OCI-LY3 (cell line): Measurements from ENCODE around the gene ASMT.
A peak's percentile ranks its signal among the peaks of the same experiment; 100 is the strongest.

ENCODE experiments used
- EZH2phosphoT487 ChIP-seq: fragments of 200-600 bp; shearing (Covaris generic); IDR thresholded peaks from 2 replicates; pipeline ENCODE4 v1.6.1; 2018; ENCODE audit warnings: antibody characterized with exemption, mixed run types, low read depth
- TF ChIP-seq, protein P1 (sequence below): fragments of 200-600, 300-600 bp; sonication (generic); IDR thresholded peaks from 2 replicates; pipeline ENCODE4 v1.5.1; 2014; ENCODE audit warnings: antibody characterized with exemption, low read length, low read depth

DNA sequence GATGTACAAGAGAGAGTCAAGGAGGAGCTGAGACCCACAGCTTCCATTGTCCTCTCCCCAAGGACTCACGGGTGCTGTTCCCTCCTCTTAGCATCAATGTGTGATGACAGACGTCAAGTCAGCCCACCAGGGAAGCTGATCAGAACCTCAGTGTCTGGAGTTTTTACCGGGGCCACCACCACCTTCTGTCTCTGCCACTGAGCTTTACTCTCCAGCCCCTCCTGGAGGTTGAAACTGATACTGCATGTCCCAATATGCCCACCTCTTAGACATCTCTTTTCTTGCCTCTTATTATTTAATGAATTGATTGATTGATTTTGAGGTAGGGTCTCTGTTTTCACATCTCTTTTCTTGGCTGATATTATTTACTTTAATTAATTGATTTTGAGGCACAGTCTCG, 33.7 kb upstream of the ASMT start:
- TF ChIP-seq, protein P1, sequence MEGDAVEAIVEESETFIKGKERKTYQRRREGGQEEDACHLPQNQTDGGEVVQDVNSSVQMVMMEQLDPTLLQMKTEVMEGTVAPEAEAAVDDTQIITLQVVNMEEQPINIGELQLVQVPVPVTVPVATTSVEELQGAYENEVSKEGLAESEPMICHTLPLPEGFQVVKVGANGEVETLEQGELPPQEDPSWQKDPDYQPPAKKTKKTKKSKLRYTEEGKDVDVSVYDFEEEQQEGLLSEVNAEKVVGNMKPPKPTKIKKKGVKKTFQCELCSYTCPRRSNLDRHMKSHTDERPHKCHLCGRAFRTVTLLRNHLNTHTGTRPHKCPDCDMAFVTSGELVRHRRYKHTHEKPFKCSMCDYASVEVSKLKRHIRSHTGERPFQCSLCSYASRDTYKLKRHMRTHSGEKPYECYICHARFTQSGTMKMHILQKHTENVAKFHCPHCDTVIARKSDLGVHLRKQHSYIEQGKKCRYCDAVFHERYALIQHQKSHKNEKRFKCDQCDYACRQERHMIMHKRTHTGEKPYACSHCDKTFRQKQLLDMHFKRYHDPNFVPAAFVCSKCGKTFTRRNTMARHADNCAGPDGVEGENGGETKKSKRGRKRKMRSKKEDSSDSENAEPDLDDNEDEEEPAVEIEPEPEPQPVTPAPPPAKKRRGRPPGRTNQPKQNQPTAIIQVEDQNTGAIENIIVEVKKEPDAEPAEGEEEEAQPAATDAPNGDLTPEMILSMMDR = peak; percentile 83
- TF ChIP-seq EZH2phosphoT487 = no peak
